ENCODE measurements around the gene ACSM4. TPM values are rescaled to one million over a fixed set of nuclear protein-coding genes. Genes with fewer than 3 reads are reported as not detected.
"Not testable (repeated sequence)": the region's sequence is repeated elsewhere in the genome, so short reads cannot be mapped to it uniquely, and the experiment has no call there.

Gene ACSM4
- total and polyA plus RNA-seq, 4 donors = not detected

- 69% methylated on average over 7 of the region's 7 CpGs for WGBS
- no peak for TF ChIP-seq HNF4A (conservative IDR thresholded peaks at IDR 0.05)
- TF ChIP-seq, protein P1, sequence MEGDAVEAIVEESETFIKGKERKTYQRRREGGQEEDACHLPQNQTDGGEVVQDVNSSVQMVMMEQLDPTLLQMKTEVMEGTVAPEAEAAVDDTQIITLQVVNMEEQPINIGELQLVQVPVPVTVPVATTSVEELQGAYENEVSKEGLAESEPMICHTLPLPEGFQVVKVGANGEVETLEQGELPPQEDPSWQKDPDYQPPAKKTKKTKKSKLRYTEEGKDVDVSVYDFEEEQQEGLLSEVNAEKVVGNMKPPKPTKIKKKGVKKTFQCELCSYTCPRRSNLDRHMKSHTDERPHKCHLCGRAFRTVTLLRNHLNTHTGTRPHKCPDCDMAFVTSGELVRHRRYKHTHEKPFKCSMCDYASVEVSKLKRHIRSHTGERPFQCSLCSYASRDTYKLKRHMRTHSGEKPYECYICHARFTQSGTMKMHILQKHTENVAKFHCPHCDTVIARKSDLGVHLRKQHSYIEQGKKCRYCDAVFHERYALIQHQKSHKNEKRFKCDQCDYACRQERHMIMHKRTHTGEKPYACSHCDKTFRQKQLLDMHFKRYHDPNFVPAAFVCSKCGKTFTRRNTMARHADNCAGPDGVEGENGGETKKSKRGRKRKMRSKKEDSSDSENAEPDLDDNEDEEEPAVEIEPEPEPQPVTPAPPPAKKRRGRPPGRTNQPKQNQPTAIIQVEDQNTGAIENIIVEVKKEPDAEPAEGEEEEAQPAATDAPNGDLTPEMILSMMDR (IDR thresholded peaks at IDR 0.05; ENCODE audit: low read depth, low read length, missing input control) = no peak
- no peak for TF ChIP-seq HNF4G (IDR thresholded peaks at IDR 0.05)
- TF ChIP-seq NR2F2 (IDR thresholded peaks at IDR 0.05) = no peak
- no peak for TF ChIP-seq TAF1 (conservative IDR thresholded peaks at IDR 0.05)
- no peak for TF ChIP-seq SP1 (IDR thresholded peaks at IDR 0.05)
- no peak for TF ChIP-seq GABPA (IDR thresholded peaks at IDR 0.05 in 1 of 2, conservative IDR thresholded peaks at IDR 0.05 in 1 of 2)
- DNase-seq (ENCODE audit: low spot score) = no peak
- no peak overlapping the region for H3K9ac ChIP-seq (ENCODE audit: low read depth in 1 of 2, low read length in 2 of 2)
- H3K27ac ChIP-seq (ENCODE audit: low read depth in 1 of 2, low read length in 2 of 2) = no peak overlapping the region
- no peak overlapping the region for H3K4me3 ChIP-seq (ENCODE audit: low read depth in 1 of 3, low read length in 3 of 3)
- peaks cover 0 to 3% (median 0%) of the 10 kb centered on the region in 4 donors for H3K27me3 ChIP-seq (ENCODE audit: control insufficient read depth in 4 of 4, insufficient read depth in 4 of 4, low read length in 3 of 4)
- no peaks in the 10 kb centered on the region for H3K36me3 ChIP-seq (ENCODE audit: control insufficient read depth in 4 of 4, insufficient read depth in 3 of 4, low read depth in 1 of 4, low read length in 3 of 4)
- H3K4me1 ChIP-seq (ENCODE audit: control insufficient read depth in 4 of 4, insufficient read depth in 4 of 4, low read length in 3 of 4) = no peaks in the 10 kb centered on the region
- peaks cover 0 to 2% (median 0%) of the 10 kb centered on the region in 4 donors for H3K9me3 ChIP-seq (ENCODE audit: control insufficient read depth in 4 of 4, low read length in 3 of 4)
Measured at GRCh38 chr12:7327918-7328317, 24.0 kb downstream of the ACSM4 start.

- H3K4me1 ChIP-seq (ENCODE audit: control insufficient read depth in 4 of 4, insufficient read depth in 4 of 4, low read length in 3 of 4); H3K27ac ChIP-seq (ENCODE audit: low read depth in 1 of 2, low read length in 2 of 2); H3K36me3 ChIP-seq (ENCODE audit: control insufficient read depth in 4 of 4, insufficient read depth in 3 of 4, low read depth in 1 of 4, low read length in 3 of 4); H3K4me3 ChIP-seq (ENCODE audit: low read depth in 1 of 3, low read length in 3 of 3); H3K9ac ChIP-seq (ENCODE audit: low read depth in 1 of 2, low read length in 2 of 2); H3K27me3 ChIP-seq (ENCODE audit: control insufficient read depth in 4 of 4, insufficient read depth in 4 of 4, low read length in 3 of 4); DNase-seq (ENCODE audit: low spot score); H3K9me3 ChIP-seq (ENCODE audit: control insufficient read depth in 4 of 4, low read length in 3 of 4): not testable (repeated sequence)
- 85% methylated on average over 5 of the region's 5 CpGs for WGBS
Measured at GRCh38 chr12:7337790-7338189, 33.9 kb downstream of the ACSM4 start.

GRCh38 chr12:7339675-7340074, 35.8 kb downstream of the ACSM4 start:
- Histone ChIP-seq H3K27me3 (ENCODE audit: control insufficient read depth in 4 of 4, insufficient read depth in 4 of 4, low read length in 3 of 4) (no peaks in the 10 kb centered on the region), H3K9me3 (ENCODE audit: control insufficient read depth in 4 of 4, low read length in 3 of 4) (no peaks in the 10 kb centered on the region), H3K4me1 (ENCODE audit: control insufficient read depth in 4 of 4, insufficient read depth in 4 of 4, low read length in 3 of 4) (no peaks in the 10 kb centered on the region), H3K4me3 (ENCODE audit: low read depth in 1 of 3, low read length in 3 of 3) (no peak overlapping the region), H3K27ac (ENCODE audit: low read depth in 1 of 2, low read length in 2 of 2) (no peak overlapping the region), H3K9ac (ENCODE audit: low read depth in 1 of 2, low read length in 2 of 2) (no peak overlapping the region), H3K36me3 (ENCODE audit: control insufficient read depth in 4 of 4, insufficient read depth in 3 of 4, low read depth in 1 of 4, low read length in 3 of 4) (no peaks in the 10 kb centered on the region)
- no peak for DNase-seq (ENCODE audit: low spot score)
- TF ChIP-seq HNF4G (IDR thresholded peaks at IDR 0.05) (no peak), ZBTB33 (IDR thresholded peaks at IDR 0.05) (no peak), SP1 (IDR thresholded peaks at IDR 0.05) (no peak), HNF4A (conservative IDR thresholded peaks at IDR 0.05) (no peak), YY1 (IDR thresholded peaks at IDR 0.05) (no peak), NR2F2 (IDR thresholded peaks at IDR 0.05) (no peak), GABPA (IDR thresholded peaks at IDR 0.05 in 1 of 2, conservative IDR thresholded peaks at IDR 0.05 in 1 of 2) (no peak), EGR1 (IDR thresholded peaks at IDR 0.05; ENCODE audit: low read depth in 2 of 2) (no peak), FOXA2 (IDR thresholded peaks at IDR 0.05) (no peak), JUND (IDR thresholded peaks at IDR 0.05) (no peak)
- TF ChIP-seq, protein P2, sequence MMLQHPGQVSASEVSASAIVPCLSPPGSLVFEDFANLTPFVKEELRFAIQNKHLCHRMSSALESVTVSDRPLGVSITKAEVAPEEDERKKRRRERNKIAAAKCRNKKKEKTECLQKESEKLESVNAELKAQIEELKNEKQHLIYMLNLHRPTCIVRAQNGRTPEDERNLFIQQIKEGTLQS (IDR thresholded peaks at IDR 0.05) = no peak
- TF ChIP-seq, protein P1 (IDR thresholded peaks at IDR 0.05; ENCODE audit: low read depth, low read length, missing input control) = no peak
- TF ChIP-seq, protein P3, sequence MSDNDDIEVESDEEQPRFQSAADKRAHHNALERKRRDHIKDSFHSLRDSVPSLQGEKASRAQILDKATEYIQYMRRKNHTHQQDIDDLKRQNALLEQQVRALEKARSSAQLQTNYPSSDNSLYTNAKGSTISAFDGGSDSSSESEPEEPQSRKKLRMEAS (IDR thresholded peaks at IDR 0.05) = no peak
- 82% methylated on average over 1 of the region's 1 CpG for WGBS

All from liver (tissue), 9 donors.